ENCODE results near the gene SLC12A9.
"Not testable (repeated sequence)": the region's sequence is repeated elsewhere in the genome, so short reads cannot be mapped to it uniquely, and the experiment has no call there.

GRCh38 chr7:100854899-100855298 lies 2.4 kb downstream of the SLC12A9 start:
- not testable (repeated sequence) for TF ChIP-seq CTCF (IDR thresholded peaks at IDR 0.05; ENCODE audit: low read length); EZH2 (optimal IDR thresholded peaks at IDR 0.05; ENCODE audit: low read depth, low read length)

All from MM.1S (cell line).